Gastroesophageal sphincter (tissue), 3 donors: ENCODE data around the gene TRAPPC14.

Experiments used
- POLR2A ChIP-seq, 2 donors: fragments of 450-650 bp; IDR thresholded peaks; one replicate each; pipeline ENCODE4 v1.6.1; 2017; ENCODE audit warnings: antibody characterized with exemption in 2 of 2, mild to moderate bottlenecking in 2 of 2, moderate library complexity in 1 of 2
- POLR2AphosphoS5 ChIP-seq: sonication (generic); formaldehyde crosslinking; IDR thresholded peaks from one replicate; pipeline ENCODE4 v1.6.1; 2017; ENCODE audit warnings: antibody characterized with exemption
- TF ChIP-seq, protein P1 (sequence below), 4 experiments: fragments of 200-600 bp in 2 of 4; fragments of 450-650 bp in 2 of 4; sonication (generic) in 1 of 4; IDR thresholded peaks; one replicate each; pipeline ENCODE4 v1.5.1; 2017 to 2019; ENCODE audit warnings: antibody characterized with exemption in 4 of 4, mild to moderate bottlenecking in 2 of 4, moderate library complexity in 2 of 4

DNA sequence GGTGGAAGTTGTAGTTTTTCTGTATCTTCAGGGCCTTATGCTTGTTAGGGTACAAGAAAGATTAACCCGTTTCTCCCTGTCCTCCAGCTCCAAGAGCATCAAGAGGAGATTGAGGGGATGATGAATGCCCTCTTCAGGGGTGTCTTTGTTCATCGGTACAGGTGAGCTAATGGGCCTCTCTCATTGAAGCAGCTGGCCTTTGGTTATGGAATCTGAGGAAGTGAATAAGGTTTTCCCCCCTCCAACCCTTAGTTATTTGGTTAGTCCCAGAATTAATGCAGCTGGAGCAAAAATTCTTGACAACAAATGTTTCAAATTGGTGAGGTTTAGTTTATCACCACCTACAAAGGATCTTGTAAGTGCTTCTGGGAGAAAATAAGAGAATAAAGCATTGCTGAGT lies 36.7 kb upstream of the TRAPPC14 start:
- TF ChIP-seq, protein P1, sequence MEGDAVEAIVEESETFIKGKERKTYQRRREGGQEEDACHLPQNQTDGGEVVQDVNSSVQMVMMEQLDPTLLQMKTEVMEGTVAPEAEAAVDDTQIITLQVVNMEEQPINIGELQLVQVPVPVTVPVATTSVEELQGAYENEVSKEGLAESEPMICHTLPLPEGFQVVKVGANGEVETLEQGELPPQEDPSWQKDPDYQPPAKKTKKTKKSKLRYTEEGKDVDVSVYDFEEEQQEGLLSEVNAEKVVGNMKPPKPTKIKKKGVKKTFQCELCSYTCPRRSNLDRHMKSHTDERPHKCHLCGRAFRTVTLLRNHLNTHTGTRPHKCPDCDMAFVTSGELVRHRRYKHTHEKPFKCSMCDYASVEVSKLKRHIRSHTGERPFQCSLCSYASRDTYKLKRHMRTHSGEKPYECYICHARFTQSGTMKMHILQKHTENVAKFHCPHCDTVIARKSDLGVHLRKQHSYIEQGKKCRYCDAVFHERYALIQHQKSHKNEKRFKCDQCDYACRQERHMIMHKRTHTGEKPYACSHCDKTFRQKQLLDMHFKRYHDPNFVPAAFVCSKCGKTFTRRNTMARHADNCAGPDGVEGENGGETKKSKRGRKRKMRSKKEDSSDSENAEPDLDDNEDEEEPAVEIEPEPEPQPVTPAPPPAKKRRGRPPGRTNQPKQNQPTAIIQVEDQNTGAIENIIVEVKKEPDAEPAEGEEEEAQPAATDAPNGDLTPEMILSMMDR (IDR thresholded peaks at IDR 0.05): no peak
- TF ChIP-seq POLR2A (IDR thresholded peaks at IDR 0.05) (no peak), POLR2AphosphoS5 (no peak)
